DMS79 (cell line): ENCODE data around the gene MIF.
"Not testable (repeated sequence)": the region's sequence is repeated elsewhere in the genome, so short reads cannot be mapped to it uniquely, and the experiment has no call there.

Source experiments
- DNase-seq: peaks from one replicate; lab custom pipeline; 2025; lab: John Stamatoyannopoulos, UW

The MIF gene

GRCh38 chr22:23903328-23903971 is 9.3 kb downstream of the MIF start:
- peak; percentile 48 for DNase-seq

- DNase-seq: no peak
Measured at GRCh38 chr22:23904573-23905254, 10.5 kb downstream of the MIF start.

GRCh38 chr22:23906641-23907040 is 12.5 kb downstream of the MIF start:
- DNase-seq: no peak

- not testable (repeated sequence) for DNase-seq
Measured at GRCh38 chr22:23907423-23907822, 13.2 kb downstream of the MIF start.

GRCh38 chr22:23908587-23909205 is 14.5 kb downstream of the MIF start:
- no peak for DNase-seq

GRCh38 chr22:23909296-23909898 is 15.2 kb downstream of the MIF start:
- no peak for DNase-seq

- DNase-seq: no peak
Measured at GRCh38 chr22:23910496-23911190, 16.5 kb downstream of the MIF start.

- no peak for DNase-seq
Measured at GRCh38 chr22:23911318-23911980, 17.3 kb downstream of the MIF start.

- no peak for DNase-seq
Measured at GRCh38 chr22:23912293-23912903, 18.2 kb downstream of the MIF start.

GRCh38 chr22:23913306-23913660 is 19.1 kb downstream of the MIF start:
- no peak for DNase-seq

GRCh38 chr22:23913661-23914353 is 19.6 kb downstream of the MIF start:
- DNase-seq: peak; percentile 94

- no peak for DNase-seq
Measured at GRCh38 chr22:23915290-23915689, 21.1 kb downstream of the MIF start.

- not testable (repeated sequence) for DNase-seq
Measured at GRCh38 chr22:23920267-23920611, 26.1 kb downstream of the MIF start.

- DNase-seq: not testable (repeated sequence)
Measured at GRCh38 chr22:23921586-23922201, 27.5 kb downstream of the MIF start.

- DNase-seq: no peak
Measured at GRCh38 chr22:23922921-23923320, 28.7 kb downstream of the MIF start.

GRCh38 chr22:23925020-23925606 is 30.9 kb downstream of the MIF start:
- DNase-seq: no peak

GRCh38 chr22:23926561-23926960 is 32.4 kb downstream of the MIF start:
- no peak for DNase-seq

GRCh38 chr22:23938328-23939016 is 44.3 kb downstream of the MIF start:
- DNase-seq: no peak

GRCh38 chr22:23939017-23939357 is 44.8 kb downstream of the MIF start:
- no peak for DNase-seq

- DNase-seq: not testable (repeated sequence)
Measured at GRCh38 chr22:23940166-23940565, 46.0 kb downstream of the MIF start.
